GM19467 (cell line): ENCODE measurements around the gene UBL4B.
"Not testable (repeated sequence)": the region's sequence is repeated elsewhere in the genome, so short reads cannot be mapped to it uniquely, and the experiment has no call there.

Experiments
- ATAC-seq: cut with Tn5 transposase; IDR thresholded peaks from one replicate; pipeline ENCODE4 v1.9.1; 2021; ENCODE audit warnings: mild to moderate bottlenecking, moderate library complexity; ENCODE audit not compliant: unreplicated experiment

The UBL4B gene

GRCh38 chr1:110112143-110112542, at the start of gene UBL4B:
Gene UBL4B (plus strand): TSS chr1:110112443. CDS start chr1:110112535, 92 bp downstream.
- ATAC-seq = no peak

GRCh38 chr1:110062612-110063011, 49.6 kb upstream of the UBL4B start:
- no peak for ATAC-seq

- no peak for ATAC-seq
Observed at GRCh38 chr1:110063781-110064180, 48.5 kb upstream of the UBL4B start.

- ATAC-seq = no peak
Observed at GRCh38 chr1:110064576-110065337, 47.5 kb upstream of the UBL4B start.

- no peak for ATAC-seq
Observed at GRCh38 chr1:110065841-110066240, 46.4 kb upstream of the UBL4B start.

GRCh38 chr1:110067479-110067892, 44.8 kb upstream of the UBL4B start:
- no peak for ATAC-seq

GRCh38 chr1:110067893-110068645, 44.2 kb upstream of the UBL4B start:
- ATAC-seq = no peak

GRCh38 chr1:110068646-110069403, 43.4 kb upstream of the UBL4B start:
- ATAC-seq = no peak

GRCh38 chr1:110069404-110070281, 42.6 kb upstream of the UBL4B start:
- no peak for ATAC-seq

- ATAC-seq = no peak
Observed at GRCh38 chr1:110070282-110070669, 42.0 kb upstream of the UBL4B start.

- no peak for ATAC-seq
Observed at GRCh38 chr1:110070671-110071242, 41.5 kb upstream of the UBL4B start, which contains the start of gene ALX3. Gene ALX3 (minus strand): TSS chr1:110070672. CDS start chr1:110070612, 60 bp downstream.

- no peak for ATAC-seq
Observed at GRCh38 chr1:110074166-110074565, 38.1 kb upstream of the UBL4B start.

GRCh38 chr1:110076789-110077500, 35.3 kb upstream of the UBL4B start:
- no peak for ATAC-seq

GRCh38 chr1:110079995-110080394, 32.2 kb upstream of the UBL4B start:
- ATAC-seq = not testable (repeated sequence)

GRCh38 chr1:110081061-110081460, 31.2 kb upstream of the UBL4B start:
- ATAC-seq = no peak

GRCh38 chr1:110082477-110082876, 29.8 kb upstream of the UBL4B start:
- no peak for ATAC-seq

GRCh38 chr1:110083061-110083865, 29.0 kb upstream of the UBL4B start:
- ATAC-seq = no peak

- ATAC-seq = no peak
Observed at GRCh38 chr1:110083866-110084226, 28.4 kb upstream of the UBL4B start.
